Loucy (cell line): Measurements from ENCODE around the gene SH3PXD2A.

Experiments
- CTCF ChIP-seq: fragments of 200-600 bp; sonication (generic); conservative IDR thresholded peaks from 2 replicates; pipeline ENCODE4 v1.5.1; 2014; ENCODE audit warnings: mild to moderate bottlenecking, antibody characterized with exemption, low read length
- EZH2phosphoT487 ChIP-seq: fragments of 200-600 bp; IDR thresholded peaks from 2 replicates; pipeline ENCODE4 v1.6.1; 2018; ENCODE audit warnings: antibody characterized with exemption, mild to moderate bottlenecking, moderate library complexity, borderline replicate concordance

DNA sequence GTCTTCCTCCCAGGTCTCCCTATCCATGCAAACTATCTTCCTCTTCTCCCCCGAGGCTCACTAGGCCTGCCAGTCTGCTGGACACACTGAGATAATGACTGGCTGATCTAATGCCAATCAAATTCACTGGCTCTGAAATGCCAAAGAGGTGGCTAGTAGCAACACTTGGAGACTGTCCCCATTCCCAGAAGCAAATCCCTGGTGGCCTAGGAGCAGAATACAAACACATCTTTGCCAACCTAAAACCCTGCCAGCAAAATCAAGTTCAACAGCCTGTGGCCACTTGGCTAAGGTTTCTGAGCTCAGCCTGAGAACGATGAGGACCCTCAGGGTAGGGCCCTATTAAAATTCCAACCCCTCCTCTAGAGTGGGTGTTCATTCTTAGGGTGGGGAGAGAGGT, 46.6 kb downstream of the SH3PXD2A start:
- no peak for TF ChIP-seq CTCF
- TF ChIP-seq EZH2phosphoT487: no peak
